Right atrium auricular region (tissue), 2 donors: ENCODE results near the gene TTLL6. TPM values are rescaled to one million over a fixed set of nuclear protein-coding genes. Genes with fewer than 3 reads are reported as not detected.

ENCODE experiments used
- DNase-seq: peaks from one replicate; pipeline ENCODE4 v3.0.0-alpha.2; 2019; ENCODE audit warnings: low spot score
- H3K27ac ChIP-seq, 2 donors: fragments of 200-600 bp; sonication (generic); 1 replicate in 1 of 2; 2 replicates in 1 of 2; pipeline ENCODE4 v1.5.1; 2016 to 2019
- H3K27me3 ChIP-seq, 2 donors: fragments of 200-600 bp; sonication (generic); one replicate each; pipeline versions ENCODE4 v1.5.1 to v1.6.0; 2017 to 2019
- H3K36me3 ChIP-seq: fragments of 200-600 bp; sonication (generic); one replicate; pipeline ENCODE4 v1.5.1; 2016
- H3K4me1 ChIP-seq, 2 donors: fragments of 200-600 bp; sonication (generic); one replicate each; pipeline versions ENCODE4 v1.5.1 to v1.6.0; 2017 to 2019
- H3K4me3 ChIP-seq, 2 donors: fragments of 200-600 bp; sonication (generic); 1 replicate in 1 of 2; 2 replicates in 1 of 2; pipeline ENCODE4 v1.5.1; 2017 to 2019; ENCODE audit warnings: mild to moderate bottlenecking in 1 of 2, moderate library complexity in 1 of 2
- H3K9me3 ChIP-seq, 2 donors: fragments of 200-600 bp; sonication (generic); one replicate each; pipeline ENCODE4 v1.5.1; 2019
- CTCF ChIP-seq, 2 donors: fragments of 200-600 bp; sonication (generic); IDR thresholded peaks; one replicate each; pipeline ENCODE4 v1.5.1; 2019; ENCODE audit warnings: antibody characterized with exemption in 2 of 2
- total RNA-seq, 2 donors: library from RNA; depleted of rRNA; stranded (reverse); fragments of >200 nt; gene quantifications; one replicate each; pipeline ENCODE4 v1.1.0, GENCODE V29; 2016

TTLL6 gene
- total RNA-seq, 2 donors from 2014 or later = not detected

GRCh38 chr17:48754500-48755261, 62.3 kb downstream of the TTLL6 start:
- H3K27me3 ChIP-seq = peaks cover 38 to 64% of the 10 kb centered on the region in 2 donors
- no peaks in the 10 kb centered on the region for H3K9me3 ChIP-seq
- no peak for TF ChIP-seq CTCF (IDR thresholded peaks at IDR 0.05)
- peaks cover 0 to 20% of the 10 kb centered on the region in 2 donors for H3K4me1 ChIP-seq
- no peaks in the 10 kb centered on the region for H3K36me3 ChIP-seq
- DNase-seq = no peak
- H3K4me3 ChIP-seq = no peak overlapping the region
- H3K27ac ChIP-seq = no peak overlapping the region

GRCh38 chr17:48753794-48754499, 63.1 kb downstream of the TTLL6 start:
- Histone ChIP-seq H3K27me3 (peaks cover 43 to 68% of the 10 kb centered on the region in 2 donors), H3K9me3 (no peaks in the 10 kb centered on the region), H3K36me3 (no peaks in the 10 kb centered on the region), H3K4me3 (no peak overlapping the region), H3K4me1 (peaks cover 0 to 20% of the 10 kb centered on the region in 2 donors), H3K27ac (no peak overlapping the region)
- TF ChIP-seq CTCF (IDR thresholded peaks at IDR 0.05) = no peak
- DNase-seq = no peak

- H3K27me3 ChIP-seq = peaks cover 56 to 73% of the 10 kb centered on the region in 2 donors
- H3K4me3 ChIP-seq = no peak overlapping the region
- peaks cover 0 to 20% of the 10 kb centered on the region in 2 donors for H3K4me1 ChIP-seq
- H3K9me3 ChIP-seq = no peaks in the 10 kb centered on the region
- no peak overlapping the region for H3K27ac ChIP-seq
- H3K36me3 ChIP-seq = no peaks in the 10 kb centered on the region
- DNase-seq = no peak
- no peak for TF ChIP-seq CTCF (IDR thresholded peaks at IDR 0.05)
Measured at GRCh38 chr17:48752399-48753288, 64.4 kb downstream of the TTLL6 start.

GRCh38 chr17:48751733-48752398, 65.2 kb downstream of the TTLL6 start:
- DNase-seq = no peak
- H3K4me1 ChIP-seq = peaks cover 0 to 20% of the 10 kb centered on the region in 2 donors
- TF ChIP-seq CTCF (IDR thresholded peaks at IDR 0.05) = no peak
- H3K36me3 ChIP-seq = no peaks in the 10 kb centered on the region
- peaks cover 63 to 80% of the 10 kb centered on the region in 2 donors for H3K27me3 ChIP-seq
- no peaks in the 10 kb centered on the region for H3K9me3 ChIP-seq
- H3K27ac ChIP-seq = no peak overlapping the region
- H3K4me3 ChIP-seq = no peak overlapping the region

GRCh38 chr17:48751172-48751571, 65.9 kb downstream of the TTLL6 start:
- H3K27me3 ChIP-seq = peaks cover 67 to 83% of the 10 kb centered on the region in 2 donors
- H3K9me3 ChIP-seq = no peaks in the 10 kb centered on the region
- no peak overlapping the region for H3K4me3 ChIP-seq
- DNase-seq = no peak
- H3K4me1 ChIP-seq = peaks cover 0 to 20% of the 10 kb centered on the region in 2 donors
- no peak for TF ChIP-seq CTCF (IDR thresholded peaks at IDR 0.05)
- no peaks in the 10 kb centered on the region for H3K36me3 ChIP-seq
- H3K27ac ChIP-seq = no peak overlapping the region
